Breast epithelium (tissue), 4 donors: ENCODE results near the gene DPYSL4. TPM values are rescaled to one million over a fixed set of nuclear protein-coding genes. Genes with fewer than 3 reads are reported as not detected.

ENCODE experiments used
- DNase-seq, 2 donors: peaks; one replicate each; pipeline ENCODE4 v3.0.0-alpha.2; 2019; ENCODE audit warnings: low spot score in 2 of 2
- H3K27ac ChIP-seq, 2 donors: fragments of 200-600 bp; sonication (generic) in 1 of 2; one replicate each; pipeline ENCODE4 v1.5.1; 2016 to 2019; ENCODE audit warnings: mild to moderate bottlenecking in 1 of 2
- H3K27me3 ChIP-seq, 2 donors: fragments of 200-600 bp; sonication (generic) in 1 of 2; one replicate each; pipeline versions ENCODE4 v1.5.1 to v1.6.0; 2017 to 2019; ENCODE audit warnings: control low read depth in 1 of 2, mild to moderate bottlenecking in 1 of 2
- H3K36me3 ChIP-seq: fragments of 200-600 bp; one replicate; pipeline ENCODE4 v1.5.1; 2019
- H3K4me1 ChIP-seq, 2 donors: fragments of 200-600 bp; sonication (generic); one replicate each; pipeline ENCODE4 v1.5.1; 2016 to 2019; ENCODE audit warnings: control low read depth in 1 of 2
- H3K4me3 ChIP-seq, 3 donors: fragments of 200-600 bp; sonication (generic); 1 replicate in 2 of 3; 2 replicates in 1 of 3; pipeline ENCODE4 v1.5.1; 2016 to 2019; ENCODE audit warnings: mild to moderate bottlenecking in 3 of 3, moderate library complexity in 2 of 3
- H3K9me3 ChIP-seq, 2 donors: fragments of 200-600 bp; sonication (generic) in 1 of 2; one replicate each; pipeline ENCODE4 v1.5.1; 2016 to 2019; ENCODE audit warnings: control low read depth in 1 of 2
- POLR2A ChIP-seq: fragments of 450-650 bp; IDR thresholded peaks from one replicate; pipeline ENCODE4 v1.6.1; 2016; ENCODE audit warnings: antibody characterized with exemption, mild to moderate bottlenecking, moderate library complexity
- POLR2AphosphoS5 ChIP-seq, 3 donors: sonication (generic); formaldehyde crosslinking; IDR thresholded peaks; one replicate each; pipeline ENCODE4 v1.6.1; 2017; ENCODE audit warnings: antibody characterized with exemption in 3 of 3
- intact Hi-C: fragments of 100-400 bp; cut with DNase I; formaldehyde crosslinking; loops from one replicate; pipeline ENCODE4 v1.15.1; 2023; ENCODE audit warnings: low total_unique reads
- total RNA-seq, 3 donors: library from RNA; depleted of rRNA; stranded (reverse); fragments of >200 nt; gene quantifications; one replicate each; pipeline ENCODE4 v1.1.0, GENCODE V29; 2016
- TF ChIP-seq, protein P1 (sequence below), 3 donors: fragments of 450-650 bp; IDR thresholded peaks; one replicate each; pipeline ENCODE4 v1.5.1; 2016 to 2017; ENCODE audit warnings: antibody characterized with exemption in 3 of 3, mild to moderate bottlenecking in 3 of 3, moderate library complexity in 3 of 3

DPYSL4 gene
- total RNA-seq, 3 donors from 2014 or later: 1.9 to 2.3 (median 2.1) TPM

DNA sequence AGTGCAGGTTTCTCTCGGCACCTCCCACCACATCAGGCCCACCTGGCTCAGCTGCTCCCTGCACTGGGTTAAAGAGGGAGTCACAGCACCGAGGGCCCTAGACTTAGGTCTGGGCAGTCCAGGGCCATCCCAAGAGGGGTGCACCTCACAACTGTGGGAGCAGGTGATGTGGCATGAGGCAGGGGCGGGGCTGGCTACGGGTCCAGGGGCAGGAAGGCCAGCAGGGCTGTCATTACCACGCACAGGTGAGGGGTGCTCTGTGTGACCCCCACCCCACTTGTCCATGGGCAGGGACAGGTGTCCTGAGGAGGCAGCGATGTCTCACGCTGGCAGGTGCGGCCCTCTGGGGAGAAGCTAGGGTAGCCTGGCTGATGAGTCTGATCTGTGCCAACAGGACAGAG is 40.5 kb upstream of the DPYSL4 start:
- TF ChIP-seq POLR2AphosphoS5 (IDR thresholded peaks at IDR 0.05) (no peak), POLR2A (no peak)
- TF ChIP-seq, protein P1, sequence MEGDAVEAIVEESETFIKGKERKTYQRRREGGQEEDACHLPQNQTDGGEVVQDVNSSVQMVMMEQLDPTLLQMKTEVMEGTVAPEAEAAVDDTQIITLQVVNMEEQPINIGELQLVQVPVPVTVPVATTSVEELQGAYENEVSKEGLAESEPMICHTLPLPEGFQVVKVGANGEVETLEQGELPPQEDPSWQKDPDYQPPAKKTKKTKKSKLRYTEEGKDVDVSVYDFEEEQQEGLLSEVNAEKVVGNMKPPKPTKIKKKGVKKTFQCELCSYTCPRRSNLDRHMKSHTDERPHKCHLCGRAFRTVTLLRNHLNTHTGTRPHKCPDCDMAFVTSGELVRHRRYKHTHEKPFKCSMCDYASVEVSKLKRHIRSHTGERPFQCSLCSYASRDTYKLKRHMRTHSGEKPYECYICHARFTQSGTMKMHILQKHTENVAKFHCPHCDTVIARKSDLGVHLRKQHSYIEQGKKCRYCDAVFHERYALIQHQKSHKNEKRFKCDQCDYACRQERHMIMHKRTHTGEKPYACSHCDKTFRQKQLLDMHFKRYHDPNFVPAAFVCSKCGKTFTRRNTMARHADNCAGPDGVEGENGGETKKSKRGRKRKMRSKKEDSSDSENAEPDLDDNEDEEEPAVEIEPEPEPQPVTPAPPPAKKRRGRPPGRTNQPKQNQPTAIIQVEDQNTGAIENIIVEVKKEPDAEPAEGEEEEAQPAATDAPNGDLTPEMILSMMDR (IDR thresholded peaks at IDR 0.05): no peak
- H3K9me3 ChIP-seq: no peaks in the 10 kb centered on the region
- DNase-seq: no peak
- no peak overlapping the region for H3K4me3 ChIP-seq
- no peaks in the 10 kb centered on the region for H3K36me3 ChIP-seq
- H3K27ac ChIP-seq: no peak overlapping the region
- intact Hi-C loops: no loop called here
- peaks cover 0 to 4% of the 10 kb centered on the region in 2 donors for H3K27me3 ChIP-seq
- no peaks in the 10 kb centered on the region for H3K4me1 ChIP-seq

GRCh38 chr10:132146941-132147915 is 39.5 kb upstream of the DPYSL4 start:
- Histone ChIP-seq H3K4me3 (no peak overlapping the region), H3K27me3 (no peaks in the 10 kb centered on the region), H3K27ac (no peak overlapping the region), H3K36me3 (no peaks in the 10 kb centered on the region), H3K9me3 (no peaks in the 10 kb centered on the region), H3K4me1 (no peaks in the 10 kb centered on the region)
- no peak for TF ChIP-seq POLR2A
- TF ChIP-seq POLR2AphosphoS5 (IDR thresholded peaks at IDR 0.05): no peak
- TF ChIP-seq, protein P1 (IDR thresholded peaks at IDR 0.05): no peak
- intact Hi-C loops: no loop called here
- no peak for DNase-seq

DNA sequence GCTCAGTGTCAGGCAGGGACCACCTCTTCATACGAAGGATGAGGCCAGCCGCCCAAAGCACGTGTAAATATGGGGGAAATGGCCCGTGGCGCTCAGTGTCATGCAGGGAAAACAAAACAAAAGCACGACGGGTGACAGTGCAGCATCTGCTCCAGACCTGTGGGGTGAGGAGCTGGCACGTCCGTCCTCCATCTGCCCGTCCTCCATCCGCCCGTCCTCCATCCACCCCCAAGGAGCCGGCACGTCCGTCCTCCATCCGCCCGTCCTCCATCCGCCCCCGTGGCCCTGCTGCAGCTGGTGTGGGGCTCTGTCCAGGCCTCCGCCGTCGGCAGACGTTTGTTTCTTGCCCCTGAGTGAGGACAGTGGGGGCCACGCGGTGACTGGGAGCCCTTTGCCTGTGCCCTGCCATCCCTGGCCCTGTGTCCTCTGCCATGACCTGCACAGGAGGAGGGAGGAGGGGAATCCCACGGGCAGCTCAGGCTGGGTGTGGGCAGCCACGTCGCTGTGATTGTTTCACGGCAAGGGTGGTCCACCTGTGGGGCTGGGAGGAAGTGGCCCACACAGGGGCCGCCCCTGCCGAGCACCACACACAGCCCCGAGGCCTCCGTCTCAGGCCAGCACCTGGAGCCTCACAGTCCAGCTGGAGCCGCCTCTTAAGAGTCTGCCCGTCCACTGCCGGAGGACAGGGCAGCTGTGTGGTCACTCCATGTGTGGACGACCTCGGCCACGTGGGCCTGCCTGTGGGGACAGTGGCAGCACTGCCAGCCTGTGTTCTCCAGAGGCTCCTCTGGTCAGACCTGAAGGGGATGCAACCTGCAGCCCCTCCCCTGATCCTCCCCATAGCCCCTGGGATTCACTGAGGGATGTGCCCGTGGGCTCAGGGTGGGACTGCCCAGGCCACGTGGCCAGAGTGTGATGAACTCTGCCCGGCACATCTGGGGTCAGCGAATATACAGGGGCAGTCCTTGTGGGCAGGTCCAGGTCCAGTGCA is 38.2 kb upstream of the DPYSL4 start:
- Histone ChIP-seq H3K36me3 (no peaks in the 10 kb centered on the region), H3K27me3 (no peaks in the 10 kb centered on the region), H3K27ac (no peak overlapping the region), H3K4me1 (no peaks in the 10 kb centered on the region), H3K9me3 (no peaks in the 10 kb centered on the region), H3K4me3 (no peak overlapping the region)
- no peak for DNase-seq
- intact Hi-C loops: no loop called here
- no peak for TF ChIP-seq POLR2A
- no peak for TF ChIP-seq POLR2AphosphoS5 (IDR thresholded peaks at IDR 0.05)
- TF ChIP-seq, protein P1 (IDR thresholded peaks at IDR 0.05): no peak

- TF ChIP-seq POLR2AphosphoS5 (IDR thresholded peaks at IDR 0.05) (no peak), POLR2A (no peak)
- TF ChIP-seq, protein P1 (IDR thresholded peaks at IDR 0.05): no peak
- no peaks in the 10 kb centered on the region for H3K9me3 ChIP-seq
- intact Hi-C loops: no loop called here
- DNase-seq: no peak
- no peaks in the 10 kb centered on the region for H3K4me1 ChIP-seq
- no peak overlapping the region for H3K27ac ChIP-seq
- H3K36me3 ChIP-seq: no peaks in the 10 kb centered on the region
- no peaks in the 10 kb centered on the region for H3K27me3 ChIP-seq
- no peak overlapping the region for H3K4me3 ChIP-seq
These were observed 37.5 kb upstream of the DPYSL4 start for GRCh38 chr10:132149271-132149670.
